ENCODE results near the gene STAP1. TPM values are rescaled to one million over a fixed set of nuclear protein-coding genes. Genes with fewer than 3 reads are reported as not detected.
"Not testable (repeated sequence)": the region's sequence is repeated elsewhere in the genome, so short reads cannot be mapped to it uniquely, and the experiment has no call there.

STAP1 gene
- total RNA-seq, 1 donor from 2014 or later, result not detected

DNA sequence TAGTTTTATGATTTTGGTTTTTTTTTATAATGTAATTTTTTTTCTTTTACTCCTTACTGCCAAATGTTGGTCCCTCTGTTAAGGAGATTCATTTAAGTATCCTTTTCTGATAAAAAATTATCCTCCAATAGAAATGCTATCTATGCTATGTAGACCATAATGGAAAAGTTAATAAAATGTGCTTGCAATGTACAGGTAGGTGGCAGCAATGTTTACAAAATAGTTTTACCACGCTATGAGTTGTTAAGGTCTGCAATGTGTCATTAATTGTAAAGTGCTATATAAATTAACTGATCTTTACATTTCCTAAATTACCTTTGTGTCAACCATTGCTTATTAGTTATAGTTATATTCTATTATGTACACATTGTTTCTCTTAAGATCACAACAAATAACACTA lies 9.4 kb upstream of the STAP1 start:
- no peak overlapping the region for H3K4me3 Mint-ChIP-seq (ENCODE audit: unreplicated experiment)
- no peak overlapping the region for H3K27ac Mint-ChIP-seq (ENCODE audit: unreplicated experiment)
- H3K4me1 Mint-ChIP-seq (ENCODE audit: low read depth, unreplicated experiment), result peaks cover 3% of the 10 kb centered on the region
- H3K36me3 Mint-ChIP-seq (ENCODE audit: unreplicated experiment), result no peaks in the 10 kb centered on the region
- no peaks in the 10 kb centered on the region for H3K9me3 Mint-ChIP-seq (ENCODE audit: unreplicated experiment)
- peaks cover 2% of the 10 kb centered on the region for H3K27me3 Mint-ChIP-seq (ENCODE audit: unreplicated experiment)
- TF ChIP-seq CTCF (IDR thresholded peaks at IDR 0.05; ENCODE audit: partially characterized antibody, unreplicated experiment), result no peak
- no peak for DNase-seq

DNA sequence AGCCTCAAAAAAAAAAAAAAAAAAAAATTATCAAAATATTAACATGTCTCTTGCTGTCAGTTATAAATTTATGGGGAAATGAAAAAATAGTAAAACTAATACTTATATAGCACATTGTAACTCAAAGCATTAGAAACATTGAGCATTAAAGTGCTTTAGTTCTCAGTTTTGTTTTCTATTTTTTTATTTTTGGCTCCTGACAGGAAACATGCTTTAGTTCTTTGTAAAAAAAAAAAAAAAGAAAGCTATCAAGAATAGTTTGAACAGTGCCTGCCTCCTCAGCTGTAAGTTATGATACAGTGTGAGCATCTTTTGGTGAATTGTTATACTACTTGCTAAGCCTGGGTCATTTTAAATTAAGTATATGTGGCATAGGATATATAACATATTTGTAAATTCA lies 8.1 kb upstream of the STAP1 start:
- TF ChIP-seq CTCF (IDR thresholded peaks at IDR 0.05; ENCODE audit: partially characterized antibody, unreplicated experiment), result no peak
- no peak overlapping the region for H3K4me3 Mint-ChIP-seq (ENCODE audit: unreplicated experiment)

DNA sequence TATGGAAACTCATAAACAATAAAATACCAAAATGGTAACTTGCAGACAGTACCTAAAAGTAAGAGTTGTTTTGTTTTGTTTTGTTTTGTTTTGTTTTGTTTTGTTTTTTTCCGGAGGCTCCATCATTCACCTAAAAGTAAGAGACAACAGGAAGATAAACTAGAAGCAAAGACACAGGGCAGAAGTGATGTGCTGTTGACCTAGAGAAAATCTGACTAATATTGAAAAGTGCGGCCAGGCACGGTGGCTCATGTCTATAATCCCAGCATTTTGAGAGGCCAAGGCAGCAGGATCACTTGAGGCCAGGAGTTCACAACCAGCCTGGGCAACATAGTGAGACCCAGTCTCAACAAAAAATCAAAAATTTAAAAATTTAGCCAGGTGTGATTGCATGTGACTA lies 7.7 kb upstream of the STAP1 start:
- Mint-ChIP-seq H3K36me3 (ENCODE audit: unreplicated experiment) (no peaks in the 10 kb centered on the region), H3K4me3 (ENCODE audit: unreplicated experiment) (no peak overlapping the region), H3K27ac (ENCODE audit: unreplicated experiment) (no peak overlapping the region), H3K27me3 (ENCODE audit: unreplicated experiment) (no peaks in the 10 kb centered on the region), H3K9me3 (ENCODE audit: unreplicated experiment) (no peaks in the 10 kb centered on the region), H3K4me1 (ENCODE audit: low read depth, unreplicated experiment) (no peaks in the 10 kb centered on the region)
- DNase-seq, result no peak
- TF ChIP-seq CTCF (IDR thresholded peaks at IDR 0.05; ENCODE audit: partially characterized antibody, unreplicated experiment), result no peak

More for the DNA sequence above, 8.1 kb upstream of the STAP1 start:
- DNase-seq, result no peak
- Mint-ChIP-seq H3K9me3 (ENCODE audit: unreplicated experiment) (no peaks in the 10 kb centered on the region), H3K36me3 (ENCODE audit: unreplicated experiment) (no peaks in the 10 kb centered on the region), H3K4me1 (ENCODE audit: low read depth, unreplicated experiment) (no peaks in the 10 kb centered on the region), H3K27me3 (ENCODE audit: unreplicated experiment) (no peaks in the 10 kb centered on the region), H3K27ac (ENCODE audit: unreplicated experiment) (no peak overlapping the region)

DNA sequence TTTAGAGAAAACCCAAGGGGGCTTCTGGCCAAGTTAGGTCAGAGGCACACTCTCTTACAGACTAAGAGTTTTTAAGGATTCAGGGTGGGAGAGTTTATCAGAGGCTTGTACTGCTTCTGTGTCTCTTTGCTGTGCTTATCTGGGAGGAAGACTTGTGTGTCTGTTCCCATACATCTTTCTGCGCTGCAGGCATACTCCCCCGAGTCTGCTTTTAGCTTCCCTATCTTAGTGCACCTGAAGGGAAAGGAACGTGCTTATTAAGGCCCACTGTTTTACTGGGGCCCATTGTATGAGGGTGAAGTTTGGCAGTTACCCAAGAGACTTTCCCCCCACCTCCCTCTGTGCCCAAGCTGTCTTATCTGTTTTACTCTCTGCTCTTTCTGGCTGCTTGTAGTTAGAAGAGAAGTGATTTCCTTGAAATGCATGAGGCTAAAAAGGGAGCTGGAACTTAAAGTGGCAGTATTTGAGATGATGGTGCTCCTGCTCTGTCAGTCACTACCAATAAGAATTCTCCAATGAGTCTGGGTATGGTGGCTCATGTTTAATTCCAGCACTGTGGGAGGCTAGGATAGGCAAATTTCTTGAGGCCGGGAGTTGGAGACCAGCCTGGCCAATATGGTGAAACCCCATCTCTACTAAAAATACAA lies 6.3 kb upstream of the STAP1 start:
- not testable (repeated sequence) for H3K27ac Mint-ChIP-seq (ENCODE audit: unreplicated experiment); H3K36me3 Mint-ChIP-seq (ENCODE audit: unreplicated experiment); H3K4me1 Mint-ChIP-seq (ENCODE audit: low read depth, unreplicated experiment); H3K9me3 Mint-ChIP-seq (ENCODE audit: unreplicated experiment); H3K27me3 Mint-ChIP-seq (ENCODE audit: unreplicated experiment); DNase-seq; H3K4me3 Mint-ChIP-seq (ENCODE audit: unreplicated experiment)

DNA sequence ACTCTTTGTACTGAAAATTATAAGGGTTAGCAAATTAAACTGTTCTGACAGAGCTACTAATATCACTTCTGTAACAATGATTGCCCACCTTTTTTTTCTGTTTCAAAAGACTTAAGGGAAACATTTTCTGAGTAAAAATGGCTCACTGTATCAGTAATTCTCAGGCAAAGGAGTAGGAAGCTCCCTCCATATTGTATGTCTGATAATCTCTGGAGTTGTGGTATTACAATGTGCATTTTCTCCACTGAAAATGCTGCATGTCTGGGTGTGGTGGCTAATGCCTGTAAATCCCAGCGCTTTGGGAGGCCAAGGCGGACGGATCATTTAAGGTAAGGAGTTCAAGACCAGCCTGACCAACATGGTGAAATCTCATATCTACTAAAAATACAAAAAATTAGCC lies 4.4 kb upstream of the STAP1 start:
- Mint-ChIP-seq H3K27ac (ENCODE audit: unreplicated experiment) (no peak overlapping the region), H3K36me3 (ENCODE audit: unreplicated experiment) (no peaks in the 10 kb centered on the region), H3K27me3 (ENCODE audit: unreplicated experiment) (no peaks in the 10 kb centered on the region), H3K4me3 (ENCODE audit: unreplicated experiment) (no peak overlapping the region), H3K4me1 (ENCODE audit: low read depth, unreplicated experiment) (no peaks in the 10 kb centered on the region), H3K9me3 (ENCODE audit: unreplicated experiment) (no peaks in the 10 kb centered on the region)
- DNase-seq, result no peak
- TF ChIP-seq CTCF (IDR thresholded peaks at IDR 0.05; ENCODE audit: partially characterized antibody, unreplicated experiment), result no peak
